Measurements from ENCODE around the gene ZBTB12. TPM values are rescaled to one million over a fixed set of nuclear protein-coding genes. Genes with fewer than 3 reads are reported as not detected.

ZBTB12 gene
- total and polyA plus RNA-seq, 7 experiments from 2014 or later = 0.09 to 4.5 (median 1.8) TPM; not detected in 1

GRCh38 chr6:31899882-31900722 lies 1.8 kb downstream of the ZBTB12 start:
- H3K4me1 Mint-ChIP-seq = peaks cover 30 to 50% (median 44%) of the 10 kb centered on the region in 7 donors
- H3K27ac ChIP-seq (ENCODE audit: low read depth, low read length) = no peak overlapping the region
- no peaks in the 10 kb centered on the region for H3K27me3 ChIP-seq (ENCODE audit: control insufficient read depth in 2 of 2, insufficient read depth in 2 of 2, low read length in 2 of 2)
- peaks cover 0 to 10% (median 0%) of the 10 kb centered on the region in 3 experiments for H3K36me3 ChIP-seq (ENCODE audit: control insufficient read depth in 2 of 3, insufficient read depth in 3 of 3, low read length in 3 of 3)
- peaks cover 0 to 7% (median 0%) of the 10 kb centered on the region in 5 donors for H3K36me3 Mint-ChIP-seq
- POLR2A ChIA-PET = interaction anchor here (0.6 to 1.3 kb wide), 2 partner anchors 37 to 315 kb away, joined by 3 to 5 read pairs; partner anchors contain the start of gene NEU1
- H3K4me3 Mint-ChIP-seq = peak overlapping the region; percentile 12 to 99 (median 86)
- intact Hi-C loops (cut with micrococcal nuclease) = loop anchor here (2.0 to 10.0 kb wide), 6 partner anchors 103 to 1069 kb away; partner anchors contain the start of genes AGPAT1 (in 1 of the 2), BRD2 (in 1 of the 2), FKBPL (in 1 of the 2) and GPSM3 (in 1 of the 2)
- H3K4me3 ChIP-seq (ENCODE audit: low read length) = no peak overlapping the region
- peak overlapping the region in 7 of 9 donors; percentile 15 to 91 (median 77) for H3K27ac Mint-ChIP-seq
- peaks cover 19 to 23% of the 10 kb centered on the region in 2 donors for H3K4me1 ChIP-seq (ENCODE audit: control insufficient read depth in 2 of 2, insufficient read depth in 2 of 2, low read length in 2 of 2)
- peaks cover 0 to 3% (median 0%) of the 10 kb centered on the region in 11 donors for H3K9me3 Mint-ChIP-seq
- no peaks in the 10 kb centered on the region for H3K9me3 ChIP-seq (ENCODE audit: control insufficient read depth in 2 of 3, low read length in 3 of 3)
- ATAC-seq (no peak), DNase-seq (no peak)
- CTCF ChIA-PET = no interaction called here
- peaks cover 0 to 5% (median 0%) of the 10 kb centered on the region in 5 donors for H3K27me3 Mint-ChIP-seq

GRCh38 chr6:31899215-31899614 lies 2.7 kb downstream of the ZBTB12 start:
- intact Hi-C loops (cut with micrococcal nuclease) = loop anchor here (2.0 to 10.0 kb wide), 6 partner anchors 102 to 1070 kb away; partner anchors contain the start of genes AGPAT1 (in 1 of the 2), BRD2 (in 1 of the 2), FKBPL (in 1 of the 2) and GPSM3 (in 1 of the 2)
- DNase-seq = no peak
- Histone ChIP-seq H3K27ac (ENCODE audit: low read depth, low read length) (peak overlapping the region; percentile 96), H3K9me3 (ENCODE audit: control insufficient read depth in 2 of 3, low read length in 3 of 3) (no peaks in the 10 kb centered on the region), H3K36me3 (ENCODE audit: control insufficient read depth in 2 of 3, insufficient read depth in 3 of 3, low read length in 3 of 3) (peaks cover 0 to 10% (median 0%) of the 10 kb centered on the region in 3 experiments), H3K4me1 (ENCODE audit: control insufficient read depth in 2 of 2, insufficient read depth in 2 of 2, low read length in 2 of 2) (peaks cover 19 to 23% of the 10 kb centered on the region in 2 donors), H3K4me3 (ENCODE audit: low read length) (no peak overlapping the region), H3K27me3 (ENCODE audit: control insufficient read depth in 2 of 2, insufficient read depth in 2 of 2, low read length in 2 of 2) (no peaks in the 10 kb centered on the region)
- Mint-ChIP-seq H3K4me3 (peak overlapping the region; percentile 67 to 99 (median 86)), H3K36me3 (peaks cover 0 to 8% (median 0%) of the 10 kb centered on the region in 5 donors), H3K27ac (peak overlapping the region in 8 of 9 donors; percentile 15 to 95 (median 78)), H3K9me3 (peaks cover 0 to 3% (median 0%) of the 10 kb centered on the region in 11 donors), H3K4me1 (peaks cover 30 to 50% (median 44%) of the 10 kb centered on the region in 7 donors), H3K27me3 (peaks cover 0 to 5% (median 0%) of the 10 kb centered on the region in 5 donors)
- no peak for ATAC-seq
- ChIA-PET CTCF (interaction anchor here (1.5 kb wide), 1 partner anchor 36 kb away, joined by 4 read pairs; the partner anchor contains the start of gene NEU1), POLR2A (interaction anchor here (1.1 to 2.3 kb wide), 4 partner anchors 9 to 1069 kb away, joined by 4 to 13 read pairs (median 7); partner anchors contain the start of genes BRD2, NEU1 and SKIC2)

GRCh38 chr6:31898383-31899011 lies 3.4 kb downstream of the ZBTB12 start:
- H3K4me1 ChIP-seq (ENCODE audit: control insufficient read depth in 2 of 2, insufficient read depth in 2 of 2, low read length in 2 of 2) = peaks cover 19 to 23% of the 10 kb centered on the region in 2 donors
- Mint-ChIP-seq H3K4me1 (peaks cover 30 to 50% (median 44%) of the 10 kb centered on the region in 7 donors), H3K9me3 (peaks cover 0 to 3% (median 0%) of the 10 kb centered on the region in 11 donors), H3K36me3 (peaks cover 0 to 8% (median 2%) of the 10 kb centered on the region in 5 donors), H3K4me3 (peak overlapping the region; percentile 92 to 99 (median 96)), H3K27me3 (peaks cover 0 to 2% (median 0%) of the 10 kb centered on the region in 5 donors), H3K27ac (peak overlapping the region; percentile 91 to 99 (median 97))
- no peaks in the 10 kb centered on the region for H3K27me3 ChIP-seq (ENCODE audit: control insufficient read depth in 2 of 2, insufficient read depth in 2 of 2, low read length in 2 of 2)
- peaks cover 0 to 11% (median under 1%) of the 10 kb centered on the region in 3 experiments for H3K36me3 ChIP-seq (ENCODE audit: control insufficient read depth in 2 of 3, insufficient read depth in 3 of 3, low read length in 3 of 3)
- peak overlapping the region; percentile 93 for H3K4me3 ChIP-seq (ENCODE audit: low read length)
- intact Hi-C loops (cut with micrococcal nuclease) = loop anchor here (1.0 to 10.0 kb wide), 11 partner anchors 61 to 1070 kb away; partner anchors contain the start of genes ABHD16A (in 2 of the 2), AGPAT1 (in 1 of the 2), BAG6 (in 1 of the 2) and BRD2 (in 1 of the 2)
- POLR2A ChIA-PET = interaction anchor here (0.6 to 2.3 kb wide), 15 partner anchors 10 to 1070 kb away, joined by 3 to 13 read pairs (median 4); partner anchors contain the start of genes ATF6B, BAG6, BRD2 and C6orf47
- no peaks in the 10 kb centered on the region for H3K9me3 ChIP-seq (ENCODE audit: control insufficient read depth in 2 of 3, low read length in 3 of 3)
- CTCF ChIA-PET = interaction anchor here (0.6 to 1.5 kb wide), 6 partner anchors 9 to 895 kb away, joined by 3 to 4 read pairs (median 4); partner anchors contain the start of gene NEU1
- H3K27ac ChIP-seq (ENCODE audit: low read depth, low read length) = peak overlapping the region; percentile 96
- ATAC-seq (peak; percentile 41), DNase-seq (peak in 7 of 9 donors; percentile 54 to 68 (median 63))

- H3K36me3 ChIP-seq (ENCODE audit: control insufficient read depth in 2 of 3, insufficient read depth in 3 of 3, low read length in 3 of 3) = peaks cover 0 to 18% (median 7%) of the 10 kb centered on the region in 3 experiments
- ChIA-PET POLR2A (interaction anchor here (0.6 to 2.3 kb wide), 18 partner anchors 11 to 1074 kb away, joined by 3 to 13 read pairs (median 4); partner anchors contain the start of genes BAG6, BRD2, C6orf47 and CSNK2B), CTCF (interaction anchor here (0.6 to 1.5 kb wide), 8 partner anchors 9 to 894 kb away, joined by 3 to 4 read pairs (median 3); partner anchors contain the start of genes NELFE, NEU1 and SKIC2)
- Mint-ChIP-seq H3K4me3 (peak within 1 kb of the TSS; percentile 92 to 99 (median 96)), H3K36me3 (peaks cover 0 to 8% (median 4%) of the 10 kb centered on the region in 5 donors), H3K27me3 (peaks cover 0 to 2% (median 0%) of the 10 kb centered on the region in 5 donors), H3K4me1 (peaks cover 25 to 46% (median 39%) of the 10 kb centered on the region in 7 donors), H3K27ac (peak within 1 kb of the TSS; percentile 91 to 99 (median 97)), H3K9me3 (peaks cover 0 to 3% (median 0%) of the 10 kb centered on the region in 11 donors)
- ATAC-seq (peak; percentile 73), DNase-seq (peak; percentile 78 to 93 (median 84))
- H3K9me3 ChIP-seq (ENCODE audit: control insufficient read depth in 2 of 3, low read length in 3 of 3) = no peaks in the 10 kb centered on the region
- peaks cover 17 to 23% of the 10 kb centered on the region in 2 donors for H3K4me1 ChIP-seq (ENCODE audit: control insufficient read depth in 2 of 2, insufficient read depth in 2 of 2, low read length in 2 of 2)
- peak within 1 kb of the TSS; percentile 96 for H3K27ac ChIP-seq (ENCODE audit: low read depth, low read length)
- intact Hi-C loops (cut with micrococcal nuclease) = loop anchor here (1.0 to 10.0 kb wide), 17 partner anchors 34 to 1071 kb away; partner anchors contain the start of genes ABHD16A (in 2 of the 2), SKIC2 (in 2 of the 2), AGPAT1 (in 1 of the 2) and ATP6V1G2 (in 1 of the 2)
- peak within 1 kb of the TSS; percentile 93 for H3K4me3 ChIP-seq (ENCODE audit: low read length)
- H3K27me3 ChIP-seq (ENCODE audit: control insufficient read depth in 2 of 2, insufficient read depth in 2 of 2, low read length in 2 of 2) = no peaks in the 10 kb centered on the region
Measured at GRCh38 chr6:31897612-31898382, 4.1 kb downstream of the ZBTB12 start, which contains the start of gene EHMT2. Gene EHMT2, minus strand, starts transcription at chr6:31897698. Its CDS starts 21 bp downstream, at chr6:31897677.

All from naive thymus-derived CD4-positive, alpha-beta T cell (primary cell).